ENCODE measurements around the gene RGL1.

- no peak for TF ChIP-seq POLR2A (IDR thresholded peaks at IDR 0.05)
- TF ChIP-seq CTCF (IDR thresholded peaks at IDR 0.05) = no peak
- TF ChIP-seq EP300 (IDR thresholded peaks at IDR 0.05) = no peak
- TF ChIP-seq POLR2AphosphoS5 (IDR thresholded peaks at IDR 0.05) = no peak
These were observed 9.3 kb downstream of the RGL1 start for GRCh38 chr1:183814121-183814681.
